ENCODE data around the gene SRMS.
A peak's percentile ranks its signal among the peaks of the same experiment; 100 is the strongest.

The SRMS gene

GRCh38 chr20:63508072-63508768, 39.3 kb downstream of the SRMS start:
- Histone ChIP-seq H4K91ac (ENCODE audit: low read depth, low read length, poor library complexity) (no peak overlapping the region), H3K27me3 (ENCODE audit: control insufficient read depth in 3 of 3, insufficient read depth in 3 of 3, low read depth in 1 of 3, low read length in 3 of 3) (peaks cover 0 to 5% (median 0%) of the 10 kb centered on the region in 3 experiments), H2AK5ac (ENCODE audit: low read depth, low read length) (no peak overlapping the region), H3K4me1 (ENCODE audit: control insufficient read depth in 2 of 2, insufficient read depth in 1 of 2, low read depth in 1 of 2, low read length in 2 of 2) (peaks cover 0 to 2% of the 10 kb centered on the region in 2 donors), H3K79me1 (ENCODE audit: low read depth, low read length) (no peaks in the 10 kb centered on the region), H3K9ac (ENCODE audit: low read depth, low read length, poor library complexity) (no peak overlapping the region), H3K27ac (replicated peaks; ENCODE audit: low read length) (no peak overlapping the region), H3K9me3 (replicated peaks in 1 of 2; ENCODE audit: control insufficient read depth in 2 of 2, insufficient read depth in 1 of 2, low read depth in 1 of 2, low read length in 2 of 2) (peaks cover 9 to 27% of the 10 kb centered on the region in 2 donors), H3K36me3 (replicated peaks in 1 of 2; ENCODE audit: control insufficient read depth in 2 of 2, insufficient read depth in 2 of 2, low read length in 2 of 2) (no peaks in the 10 kb centered on the region), H3K4me2 (ENCODE audit: insufficient read depth, low read length, poor library complexity, severe bottlenecking) (no peak overlapping the region), H3K23ac (ENCODE audit: low read depth, low read length, poor library complexity) (no peak overlapping the region), H4K8ac (ENCODE audit: low read depth, low read length) (no peak overlapping the region), H2BK12ac (ENCODE audit: low read length) (no peak overlapping the region), H3K18ac (ENCODE audit: low read length) (no peak overlapping the region), H2BK120ac (ENCODE audit: low read depth, low read length) (no peak overlapping the region), H2BK5ac (ENCODE audit: low read length) (no peak overlapping the region), H2BK15ac (ENCODE audit: low read length) (no peak overlapping the region), H3K4ac (ENCODE audit: low read length) (no peak overlapping the region), H2AFZ (ENCODE audit: low read length) (no peak overlapping the region), H3K14ac (ENCODE audit: low read length) (no peak overlapping the region), H3K4me3 (ENCODE audit: low read length in 2 of 2) (peak overlapping the region in 1 of 2 donors; percentile 20)
- WGBS, 2 donors (ENCODE audit: extremely low coverage in 2 of 2, insufficient read length in 2 of 2, insufficient replicate concordance in 1 of 2), result no CpG with 5 or more reads among the region's 33 CpGs
- no peak for DNase-seq (ENCODE audit: low spot score)

- Histone ChIP-seq H2AFZ (ENCODE audit: low read length) (no peak overlapping the region), H2BK15ac (ENCODE audit: low read length) (no peak overlapping the region), H3K27me3 (ENCODE audit: control insufficient read depth in 3 of 3, insufficient read depth in 3 of 3, low read depth in 1 of 3, low read length in 3 of 3) (peaks cover 0 to 2% (median 0%) of the 10 kb centered on the region in 3 experiments), H3K36me3 (replicated peaks in 1 of 2; ENCODE audit: control insufficient read depth in 2 of 2, insufficient read depth in 2 of 2, low read length in 2 of 2) (no peaks in the 10 kb centered on the region), H3K9ac (ENCODE audit: low read depth, low read length, poor library complexity) (no peak overlapping the region), H3K27ac (replicated peaks; ENCODE audit: low read length) (no peak overlapping the region), H3K23ac (ENCODE audit: low read depth, low read length, poor library complexity) (no peak overlapping the region), H3K4ac (ENCODE audit: low read length) (no peak overlapping the region), H3K4me3 (ENCODE audit: low read length in 2 of 2) (no peak overlapping the region), H4K8ac (ENCODE audit: low read depth, low read length) (no peak overlapping the region), H3K4me2 (ENCODE audit: insufficient read depth, low read length, poor library complexity, severe bottlenecking) (no peak overlapping the region), H4K91ac (ENCODE audit: low read depth, low read length, poor library complexity) (no peak overlapping the region), H3K9me3 (replicated peaks in 1 of 2; ENCODE audit: control insufficient read depth in 2 of 2, insufficient read depth in 1 of 2, low read depth in 1 of 2, low read length in 2 of 2) (peaks cover 9 to 27% of the 10 kb centered on the region in 2 donors), H3K18ac (ENCODE audit: low read length) (no peak overlapping the region), H3K14ac (ENCODE audit: low read length) (no peak overlapping the region), H2BK120ac (ENCODE audit: low read depth, low read length) (no peak overlapping the region), H2BK5ac (ENCODE audit: low read length) (no peak overlapping the region), H3K79me1 (ENCODE audit: low read depth, low read length) (no peaks in the 10 kb centered on the region), H2BK12ac (ENCODE audit: low read length) (no peak overlapping the region), H3K4me1 (ENCODE audit: control insufficient read depth in 2 of 2, insufficient read depth in 1 of 2, low read depth in 1 of 2, low read length in 2 of 2) (peaks cover 2 to 11% of the 10 kb centered on the region in 2 donors), H2AK5ac (ENCODE audit: low read depth, low read length) (no peak overlapping the region)
- no CpG with 5 or more reads among the region's 30 CpGs for WGBS, 2 donors (ENCODE audit: extremely low coverage in 2 of 2, insufficient read length in 2 of 2, insufficient replicate concordance in 1 of 2)
- DNase-seq (ENCODE audit: low spot score), result no peak
Measured at GRCh38 chr20:63507083-63507743, 40.3 kb downstream of the SRMS start.

GRCh38 chr20:63505723-63506122, 41.8 kb downstream of the SRMS start:
- Histone ChIP-seq H3K4me3 (ENCODE audit: low read length in 2 of 2) (no peak overlapping the region), H3K9me3 (replicated peaks in 1 of 2; ENCODE audit: control insufficient read depth in 2 of 2, insufficient read depth in 1 of 2, low read depth in 1 of 2, low read length in 2 of 2) (peaks cover 9 to 27% of the 10 kb centered on the region in 2 donors), H2BK12ac (ENCODE audit: low read length) (no peak overlapping the region), H3K27ac (replicated peaks; ENCODE audit: low read length) (no peak overlapping the region), H3K18ac (ENCODE audit: low read length) (no peak overlapping the region), H3K9ac (ENCODE audit: low read depth, low read length, poor library complexity) (no peak overlapping the region), H2BK120ac (ENCODE audit: low read depth, low read length) (no peak overlapping the region), H3K4me2 (ENCODE audit: insufficient read depth, low read length, poor library complexity, severe bottlenecking) (no peak overlapping the region), H3K27me3 (ENCODE audit: control insufficient read depth in 3 of 3, insufficient read depth in 3 of 3, low read depth in 1 of 3, low read length in 3 of 3) (peaks cover 0 to 7% (median 5%) of the 10 kb centered on the region in 3 experiments), H3K4me1 (ENCODE audit: control insufficient read depth in 2 of 2, insufficient read depth in 1 of 2, low read depth in 1 of 2, low read length in 2 of 2) (peaks cover 9 to 15% of the 10 kb centered on the region in 2 donors), H2AFZ (ENCODE audit: low read length) (no peak overlapping the region), H2AK5ac (ENCODE audit: low read depth, low read length) (no peak overlapping the region), H4K8ac (ENCODE audit: low read depth, low read length) (no peak overlapping the region), H2BK5ac (ENCODE audit: low read length) (no peak overlapping the region), H3K79me1 (ENCODE audit: low read depth, low read length) (no peaks in the 10 kb centered on the region), H3K36me3 (replicated peaks in 1 of 2; ENCODE audit: control insufficient read depth in 2 of 2, insufficient read depth in 2 of 2, low read length in 2 of 2) (no peaks in the 10 kb centered on the region), H3K4ac (ENCODE audit: low read length) (no peak overlapping the region), H4K91ac (ENCODE audit: low read depth, low read length, poor library complexity) (no peak overlapping the region), H2BK15ac (ENCODE audit: low read length) (no peak overlapping the region), H3K23ac (ENCODE audit: low read depth, low read length, poor library complexity) (no peak overlapping the region), H3K14ac (ENCODE audit: low read length) (no peak overlapping the region)
- no CpG with 5 or more reads among the region's 12 CpGs for WGBS, 2 donors (ENCODE audit: extremely low coverage in 2 of 2, insufficient read length in 2 of 2, insufficient replicate concordance in 1 of 2)
- no peak for DNase-seq (ENCODE audit: low spot score)

- Histone ChIP-seq H3K27me3 (ENCODE audit: control insufficient read depth in 3 of 3, insufficient read depth in 3 of 3, low read depth in 1 of 3, low read length in 3 of 3) (peaks cover 0 to 11% (median 9%) of the 10 kb centered on the region in 3 experiments), H2BK12ac (ENCODE audit: low read length) (no peak overlapping the region), H3K79me1 (ENCODE audit: low read depth, low read length) (no peaks in the 10 kb centered on the region), H3K4me2 (ENCODE audit: insufficient read depth, low read length, poor library complexity, severe bottlenecking) (no peak overlapping the region), H3K18ac (ENCODE audit: low read length) (no peak overlapping the region), H3K9ac (ENCODE audit: low read depth, low read length, poor library complexity) (no peak overlapping the region), H4K8ac (ENCODE audit: low read depth, low read length) (no peak overlapping the region), H3K27ac (replicated peaks; ENCODE audit: low read length) (no peak overlapping the region), H2BK120ac (ENCODE audit: low read depth, low read length) (no peak overlapping the region), H3K4me3 (ENCODE audit: low read length in 2 of 2) (no peak overlapping the region), H4K91ac (ENCODE audit: low read depth, low read length, poor library complexity) (no peak overlapping the region), H3K23ac (ENCODE audit: low read depth, low read length, poor library complexity) (no peak overlapping the region), H2BK15ac (ENCODE audit: low read length) (no peak overlapping the region), H3K36me3 (replicated peaks in 1 of 2; ENCODE audit: control insufficient read depth in 2 of 2, insufficient read depth in 2 of 2, low read length in 2 of 2) (no peaks in the 10 kb centered on the region), H3K4ac (ENCODE audit: low read length) (no peak overlapping the region), H3K9me3 (replicated peaks in 1 of 2; ENCODE audit: control insufficient read depth in 2 of 2, insufficient read depth in 1 of 2, low read depth in 1 of 2, low read length in 2 of 2) (peaks cover 9 to 27% of the 10 kb centered on the region in 2 donors), H2AFZ (ENCODE audit: low read length) (no peak overlapping the region), H3K14ac (ENCODE audit: low read length) (no peak overlapping the region), H2BK5ac (ENCODE audit: low read length) (no peak overlapping the region), H2AK5ac (ENCODE audit: low read depth, low read length) (no peak overlapping the region), H3K4me1 (ENCODE audit: control insufficient read depth in 2 of 2, insufficient read depth in 1 of 2, low read depth in 1 of 2, low read length in 2 of 2) (peaks cover 9 to 15% of the 10 kb centered on the region in 2 donors)
- WGBS, 2 donors (ENCODE audit: extremely low coverage in 2 of 2, insufficient read length in 2 of 2, insufficient replicate concordance in 1 of 2), result no CpG with 5 or more reads among the region's 8 CpGs
- no peak for DNase-seq (ENCODE audit: low spot score)
Measured at GRCh38 chr20:63505281-63505680, 42.3 kb downstream of the SRMS start.
